GM18867 (cell line): Measurements from ENCODE around the gene B4GALNT1.
"Not testable (repeated sequence)": the region's sequence is repeated elsewhere in the genome, so short reads cannot be mapped to it uniquely, and the experiment has no call there.

Experiments
- ATAC-seq: cut with Tn5 transposase; IDR thresholded peaks from one replicate; pipeline ENCODE4 v1.9.1; 2021; ENCODE audit warnings: mild to moderate bottlenecking, moderate library complexity; ENCODE audit not compliant: unreplicated experiment

Gene B4GALNT1

DNA sequence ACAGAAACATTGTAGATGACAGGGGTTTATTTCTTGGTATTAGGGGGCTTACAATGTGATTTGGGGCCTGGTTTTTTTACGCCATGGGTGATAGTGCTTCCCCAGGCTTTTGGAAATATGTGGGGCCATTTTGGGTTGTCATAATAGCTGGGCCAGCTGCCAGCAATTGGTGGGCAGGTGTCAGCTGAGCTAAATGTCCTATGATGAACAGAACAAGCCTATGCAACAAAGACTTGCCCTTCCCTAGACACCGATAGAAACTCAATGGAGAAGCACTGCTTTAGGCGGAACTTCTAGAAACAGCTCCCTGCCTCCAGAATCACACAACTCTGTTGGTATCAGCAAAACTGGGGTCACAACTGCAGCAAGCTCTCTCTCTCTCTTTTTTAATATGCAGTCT is 5.1 kb upstream of the B4GALNT1 start:
- no peak for ATAC-seq

DNA sequence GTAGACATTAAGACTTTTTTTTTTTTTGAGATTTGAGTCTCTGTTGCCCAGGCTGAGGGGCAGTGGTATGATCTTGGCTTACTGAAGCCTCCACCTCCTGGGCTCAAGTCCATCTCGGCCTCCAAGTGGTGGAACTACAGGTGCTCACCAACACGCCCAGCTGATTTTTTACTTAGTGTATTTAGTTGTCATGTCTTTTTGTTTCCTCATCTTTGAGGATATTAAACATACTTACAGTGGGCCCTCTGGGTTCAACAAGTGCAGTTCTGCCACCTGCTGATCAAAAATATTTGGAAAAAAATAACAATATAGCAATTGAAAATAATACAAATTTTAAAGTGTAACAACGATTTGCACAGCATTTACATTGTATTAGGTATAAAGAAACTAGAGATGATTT is 4.4 kb upstream of the B4GALNT1 start:
- ATAC-seq, result no peak

DNA sequence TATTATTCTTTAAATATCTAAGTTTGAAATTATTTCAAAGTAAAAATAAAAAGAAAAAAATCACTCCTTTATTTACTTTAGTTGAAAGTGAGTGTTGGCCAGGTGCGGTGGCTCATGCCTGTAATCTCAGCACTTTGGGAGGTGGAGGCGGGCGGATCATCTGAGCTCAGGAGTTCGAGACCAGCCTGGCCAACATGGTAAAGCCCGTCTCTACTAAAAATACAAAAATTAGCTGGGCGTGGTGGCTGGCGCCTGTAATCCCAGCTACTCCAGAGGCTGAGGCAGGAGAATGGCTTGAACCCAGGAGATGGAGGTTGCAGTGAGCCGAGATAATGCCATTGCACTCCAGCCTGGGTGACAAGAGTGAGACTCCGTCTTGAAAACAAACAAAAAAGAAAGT is 3.7 kb upstream of the B4GALNT1 start:
- not testable (repeated sequence) for ATAC-seq

- peak; percentile 15 for ATAC-seq
Measured at GRCh38 chr12:57632073-57632957, 686 bp downstream of the B4GALNT1 start.

DNA sequence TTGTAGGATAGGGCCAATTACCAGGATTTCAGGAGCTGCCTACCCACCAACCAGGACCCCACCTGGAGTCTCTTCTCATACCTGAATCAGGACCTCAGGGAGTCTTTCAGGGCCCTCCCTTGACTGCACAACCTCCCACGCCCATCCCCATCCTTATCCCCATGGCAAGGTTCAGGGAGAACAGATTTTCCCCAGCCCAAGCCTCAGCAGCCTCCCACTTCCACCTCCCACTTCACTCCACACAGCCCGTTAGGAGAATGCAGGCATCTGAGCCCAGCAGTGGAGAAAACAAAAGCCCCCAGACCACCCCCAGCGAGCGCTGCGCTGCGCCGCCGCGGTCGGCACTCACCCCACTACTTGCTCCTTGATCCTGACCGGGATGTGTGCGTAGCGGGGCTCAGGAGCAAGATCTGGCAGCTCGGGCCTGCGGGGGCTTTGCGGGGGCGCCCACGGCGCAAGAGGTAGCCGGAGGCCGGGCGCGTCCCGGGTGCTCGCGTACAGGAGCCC is 1.4 kb downstream of the B4GALNT1 start:
- no peak for ATAC-seq

GRCh38 chr12:57630891-57631433 is 2.0 kb downstream of the B4GALNT1 start:
- no peak for ATAC-seq

GRCh38 chr12:57629897-57630471 is 3.0 kb downstream of the B4GALNT1 start:
- ATAC-seq, result no peak

- no peak for ATAC-seq
Measured at GRCh38 chr12:57628280-57629191, 4.5 kb downstream of the B4GALNT1 start.

- ATAC-seq, result no peak
Measured at GRCh38 chr12:57627501-57628279, 5.3 kb downstream of the B4GALNT1 start.

- ATAC-seq, result no peak
Measured at GRCh38 chr12:57626921-57627445, 6.0 kb downstream of the B4GALNT1 start.

DNA sequence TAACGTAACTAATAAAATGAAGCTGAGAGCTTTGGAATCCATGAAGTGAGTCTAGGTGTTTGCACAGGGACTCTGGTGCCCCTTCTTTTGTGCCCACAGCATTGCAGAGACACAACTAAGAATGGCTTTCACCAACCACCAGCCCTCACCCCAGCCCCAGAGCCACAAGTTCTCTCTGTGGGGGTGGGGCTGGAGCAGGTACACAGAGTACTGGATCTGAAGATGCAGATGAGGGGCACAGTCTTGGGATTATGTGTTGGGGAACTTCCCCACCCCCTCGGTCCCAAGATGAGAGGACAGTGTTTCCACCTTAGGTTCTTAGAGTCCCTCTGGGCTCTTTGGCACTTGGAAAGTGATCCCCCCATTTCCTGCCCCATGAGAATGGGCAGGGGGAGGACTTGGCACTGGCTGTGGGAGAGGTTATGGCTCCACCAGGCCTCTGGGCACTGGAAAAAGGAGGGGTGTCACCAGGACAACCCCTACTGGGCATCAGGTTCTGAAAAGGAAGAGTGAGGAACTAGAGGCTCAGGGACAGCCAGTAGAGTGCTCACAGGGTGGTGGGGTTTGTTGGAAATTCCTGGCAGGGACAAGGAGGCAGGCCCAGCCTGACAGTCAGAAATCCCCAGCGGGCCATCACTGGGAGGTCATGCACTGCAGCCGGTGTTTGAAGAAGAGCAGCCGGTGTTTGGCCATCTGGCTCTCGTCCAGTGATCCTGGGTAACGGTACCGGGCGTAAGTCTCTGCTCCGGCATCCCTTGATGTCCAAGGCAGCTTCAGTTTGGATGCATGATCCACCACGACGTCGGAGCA is 6.7 kb downstream of the B4GALNT1 start:
- ATAC-seq, result no peak

GRCh38 chr12:57625261-57626032 is 7.6 kb downstream of the B4GALNT1 start:
- ATAC-seq, result no peak

DNA sequence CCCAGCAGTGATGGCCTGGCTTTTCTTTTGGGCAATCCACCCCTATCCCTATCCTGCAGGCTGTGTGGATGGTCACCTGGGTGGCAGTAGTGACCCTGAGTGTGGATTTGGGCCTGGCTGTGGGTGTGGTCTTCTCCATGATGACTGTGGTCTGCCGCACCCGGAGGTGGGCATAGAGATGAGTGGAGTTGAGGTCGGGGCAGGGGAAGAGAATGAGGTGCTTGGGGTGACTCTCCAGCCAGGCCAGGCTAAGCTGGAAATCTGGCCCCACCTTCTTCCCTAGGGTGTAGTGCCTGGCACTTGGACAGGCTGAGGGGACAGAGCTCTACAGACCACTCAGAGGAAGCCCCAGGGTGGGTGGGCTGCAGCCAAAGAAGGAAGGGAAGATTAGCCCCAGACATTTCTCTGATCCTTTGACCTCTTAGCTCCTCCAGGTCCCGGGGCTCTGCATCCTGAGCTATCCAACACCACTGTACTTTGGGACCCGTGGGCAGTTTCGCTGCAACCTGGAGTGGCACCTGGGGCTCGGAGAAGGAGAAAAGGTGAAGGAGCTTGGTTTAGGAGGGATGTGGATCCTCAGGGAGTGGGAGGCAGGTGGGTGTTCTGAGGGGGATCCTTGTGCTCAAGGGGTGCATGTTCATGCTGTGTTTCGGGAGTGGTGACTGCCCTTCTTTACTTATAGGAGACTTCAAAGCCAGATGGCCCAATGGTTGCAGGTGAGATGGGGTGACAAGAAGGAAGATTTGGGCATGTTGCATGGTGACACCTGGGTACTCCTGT is 8.4 kb downstream of the B4GALNT1 start:
- ATAC-seq, result no peak

- no peak for ATAC-seq
Measured at GRCh38 chr12:57623811-57624390, 9.1 kb downstream of the B4GALNT1 start.

GRCh38 chr12:57623385-57623784 is 9.6 kb downstream of the B4GALNT1 start:
- no peak for ATAC-seq

GRCh38 chr12:57622293-57623245 is 10.4 kb downstream of the B4GALNT1 start:
- ATAC-seq, result no peak
